GM13977 (cell line): ENCODE measurements around the gene SPACA9.

Source experiments
- DNase-seq: peaks from one replicate; pipeline ENCODE4 v3.0.0; 2012; ENCODE audit warnings: low spot score
- in situ Hi-C: fragments of 300-500 bp; cut with MboI; formaldehyde crosslinking; loops from one replicate; pipeline ENCODE4 v1.12.0; 2022; ENCODE audit warnings: low sequenced_read_pairs, low pct_unique_long_range_greater_than_20kb, mixed read lengths, inconsistent platforms; ENCODE audit not compliant: unreplicated experiment
- TF ChIP-seq, protein P1 (sequence below): IDR thresholded peaks from 2 replicates; pipeline ENCODE4 v1.5.1; 2012; ENCODE audit warnings: mild to moderate bottlenecking, control low read depth; ENCODE audit not compliant: insufficient read depth; ENCODE audit errors: extremely low read depth, missing control alignments

The SPACA9 gene

DNA sequence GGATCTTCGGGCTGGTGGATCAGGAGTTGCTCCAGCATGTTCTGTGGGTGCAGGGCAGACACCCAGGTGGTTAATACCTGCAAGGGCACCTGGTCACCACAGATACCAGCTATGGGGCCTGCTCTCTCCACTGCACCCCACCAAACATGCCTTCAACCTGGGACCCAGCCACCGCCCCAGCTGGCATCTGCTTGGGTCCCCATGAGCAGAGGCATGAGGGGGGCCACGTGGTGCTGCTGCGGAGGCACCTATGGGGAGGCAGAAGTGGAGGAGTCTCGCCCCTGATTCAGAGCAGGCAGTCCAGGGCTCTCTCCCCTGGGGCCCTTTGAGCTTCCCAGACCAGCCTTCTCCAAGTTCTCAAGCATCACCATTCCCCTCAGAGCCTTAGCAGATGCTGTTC, 3.5 kb upstream of the SPACA9 start:
- TF ChIP-seq, protein P1, sequence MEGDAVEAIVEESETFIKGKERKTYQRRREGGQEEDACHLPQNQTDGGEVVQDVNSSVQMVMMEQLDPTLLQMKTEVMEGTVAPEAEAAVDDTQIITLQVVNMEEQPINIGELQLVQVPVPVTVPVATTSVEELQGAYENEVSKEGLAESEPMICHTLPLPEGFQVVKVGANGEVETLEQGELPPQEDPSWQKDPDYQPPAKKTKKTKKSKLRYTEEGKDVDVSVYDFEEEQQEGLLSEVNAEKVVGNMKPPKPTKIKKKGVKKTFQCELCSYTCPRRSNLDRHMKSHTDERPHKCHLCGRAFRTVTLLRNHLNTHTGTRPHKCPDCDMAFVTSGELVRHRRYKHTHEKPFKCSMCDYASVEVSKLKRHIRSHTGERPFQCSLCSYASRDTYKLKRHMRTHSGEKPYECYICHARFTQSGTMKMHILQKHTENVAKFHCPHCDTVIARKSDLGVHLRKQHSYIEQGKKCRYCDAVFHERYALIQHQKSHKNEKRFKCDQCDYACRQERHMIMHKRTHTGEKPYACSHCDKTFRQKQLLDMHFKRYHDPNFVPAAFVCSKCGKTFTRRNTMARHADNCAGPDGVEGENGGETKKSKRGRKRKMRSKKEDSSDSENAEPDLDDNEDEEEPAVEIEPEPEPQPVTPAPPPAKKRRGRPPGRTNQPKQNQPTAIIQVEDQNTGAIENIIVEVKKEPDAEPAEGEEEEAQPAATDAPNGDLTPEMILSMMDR, result no peak
- in situ Hi-C loops, result no loop called here
- DNase-seq, result no peak

DNA sequence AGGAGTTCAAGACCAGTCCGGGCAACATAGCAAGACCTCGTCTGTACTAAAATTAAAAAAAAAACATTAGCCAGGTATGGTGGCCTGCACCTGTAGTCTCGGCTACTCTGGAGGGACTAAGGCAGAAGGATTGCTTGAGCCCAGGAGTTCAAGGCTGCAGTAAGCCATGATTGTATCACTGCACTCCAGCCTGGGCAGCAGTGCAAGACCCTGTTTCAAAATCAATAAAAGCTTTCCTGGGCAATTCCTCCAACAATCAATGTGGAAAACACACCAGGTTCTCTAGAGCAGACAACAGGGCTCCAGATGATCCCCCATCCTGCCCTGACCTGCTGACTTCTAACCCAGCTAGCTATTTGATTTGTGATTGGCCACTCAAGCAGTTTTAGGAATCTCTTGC, 1.8 kb upstream of the SPACA9 start:
- in situ Hi-C loops, result no loop called here
- peak; percentile 7 for DNase-seq

DNA sequence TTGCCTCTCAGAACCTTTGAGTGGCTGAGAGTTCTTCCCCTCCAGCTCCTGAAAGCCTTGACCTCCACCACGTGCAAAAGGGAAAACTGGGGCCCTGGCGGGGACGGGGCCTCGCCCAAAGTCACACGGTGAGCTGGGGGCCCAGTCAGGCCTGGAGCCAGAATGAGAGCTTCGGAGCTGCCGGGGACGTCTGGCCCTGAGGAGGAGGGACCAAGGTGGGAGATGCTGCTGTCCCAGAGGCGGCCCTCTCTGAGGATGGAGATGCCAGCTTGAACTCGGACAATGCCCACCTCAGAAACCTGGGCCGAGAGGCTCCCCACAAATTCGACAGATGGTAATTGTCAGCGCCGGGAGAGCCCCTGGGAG, 1.3 kb upstream of the SPACA9 start:
- TF ChIP-seq, protein P1, result no peak
- peak; percentile 15 for DNase-seq
- in situ Hi-C loops, result no loop called here

More for the DNA sequence above, 1.8 kb upstream of the SPACA9 start:
- TF ChIP-seq, protein P1, result no peak

DNA sequence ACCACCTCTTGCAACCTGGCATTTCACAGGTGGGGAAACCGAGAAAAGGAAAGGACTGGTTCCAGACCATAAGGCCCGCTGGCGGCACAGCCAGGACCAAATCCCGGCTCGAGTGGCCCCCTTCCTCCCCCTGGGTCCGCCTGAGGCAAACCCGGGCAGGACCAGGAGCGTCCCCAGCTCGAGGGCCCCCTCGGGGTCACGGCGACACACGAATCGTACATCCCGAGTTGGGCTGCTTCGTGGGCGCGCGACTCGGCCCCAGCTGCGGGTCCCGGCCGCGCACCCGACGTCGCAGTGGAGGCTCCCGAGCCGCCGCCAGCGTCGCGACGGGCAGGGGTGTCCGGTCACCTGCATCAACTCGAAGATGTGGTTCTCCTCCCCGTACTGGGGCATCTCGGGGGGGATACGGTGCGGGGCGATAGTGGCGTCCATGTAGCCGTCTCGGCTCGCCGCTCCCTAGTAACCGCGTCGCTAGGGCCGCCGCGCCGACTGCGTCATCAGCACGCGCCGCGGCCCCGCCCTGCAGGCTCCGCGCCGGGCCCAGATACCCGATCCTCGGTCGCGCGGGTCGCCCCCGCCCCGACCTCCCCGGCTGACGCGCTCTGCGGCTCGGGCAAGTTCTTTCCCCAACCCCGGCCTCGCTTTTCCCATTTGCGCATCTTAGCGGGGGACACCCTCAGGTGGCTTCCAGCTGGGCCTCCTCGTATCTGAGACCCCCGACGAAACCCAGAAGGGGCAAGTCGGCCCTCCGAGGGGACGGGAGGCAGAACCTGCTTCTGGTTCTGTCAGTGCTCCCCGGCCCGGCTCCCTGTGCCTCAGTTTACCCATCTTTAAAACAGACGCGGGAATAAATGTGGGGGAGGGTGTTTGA, 639 bp upstream of the SPACA9 start, which contains the start of gene AK8:
AK8 (minus strand) TSS at position 461 of the 871 bp plus-strand sequence; CDS start at position 432, 29 bp downstream.
- in situ Hi-C loops, result no loop called here
- TF ChIP-seq, protein P1, result no peak
- DNase-seq, result peak; percentile 97

DNA sequence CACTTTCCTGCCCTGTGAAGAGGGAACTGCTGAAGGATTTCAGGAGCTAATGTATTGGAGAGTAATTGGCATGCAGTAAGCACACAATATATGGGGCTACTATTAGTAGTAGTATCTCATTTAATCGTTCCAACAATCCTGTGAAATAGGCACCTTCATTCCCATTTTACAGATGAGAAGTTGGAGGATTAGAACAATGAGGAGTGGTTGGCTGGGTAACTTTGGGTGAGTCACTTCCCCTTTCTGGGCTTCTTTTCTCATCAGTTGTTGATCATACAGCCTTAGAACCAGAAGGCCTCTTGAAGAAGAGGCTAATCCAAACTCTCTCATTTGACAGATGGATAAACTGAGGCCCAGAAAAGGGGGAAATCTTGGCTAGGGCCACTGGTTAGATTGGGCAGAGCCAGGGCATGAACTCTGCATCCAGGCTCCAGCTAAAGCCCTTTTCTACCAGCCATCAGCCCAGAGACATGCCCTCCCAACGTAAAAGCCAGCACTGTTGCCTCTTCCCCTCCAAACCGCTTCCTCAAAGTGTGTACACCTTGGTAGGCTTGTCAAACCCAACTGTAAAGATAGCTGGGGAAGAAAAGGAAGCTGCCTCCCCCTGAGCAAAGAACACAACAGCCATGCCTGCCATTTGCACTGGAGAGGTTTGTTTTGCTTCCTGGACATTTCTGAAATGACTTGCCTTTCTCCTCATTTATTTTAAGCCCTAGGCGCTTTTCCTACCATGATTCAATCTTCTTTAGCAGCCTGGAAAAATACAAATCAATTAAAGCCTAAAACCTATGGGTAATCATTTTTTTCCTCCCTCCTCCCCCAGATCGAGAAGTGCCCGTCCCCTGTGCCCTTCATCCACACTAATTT, 992 bp downstream of the SPACA9 start:
- in situ Hi-C loops, result no loop called here
- DNase-seq, result peak; percentile 32

DNA sequence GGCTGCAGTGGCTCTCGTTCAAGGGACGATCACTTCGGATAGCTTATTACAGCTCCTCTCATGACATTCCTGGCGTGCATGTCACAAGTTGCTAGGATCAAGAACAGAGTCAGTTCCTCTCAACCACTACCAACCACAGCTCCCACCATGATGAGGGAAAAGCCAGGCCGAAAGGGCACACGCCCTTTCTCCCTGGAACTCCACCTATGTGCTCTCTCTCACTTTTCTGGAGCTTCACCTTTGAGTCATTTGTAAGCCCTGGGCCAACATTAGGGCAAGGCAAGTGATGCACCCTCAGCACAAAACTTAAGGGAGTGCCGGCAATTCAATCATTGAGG, 1.6 kb downstream of the SPACA9 start:
- in situ Hi-C loops, result no loop called here
- peak; percentile 11 for DNase-seq
- TF ChIP-seq, protein P1, result no peak

More for the DNA sequence above, 992 bp downstream of the SPACA9 start:
- TF ChIP-seq, protein P1, result no peak
